Body of pancreas (tissue), 4 donors: ENCODE results near the gene LDB1. TPM values are rescaled to one million over a fixed set of nuclear protein-coding genes. Genes with fewer than 3 reads are reported as not detected.

Experiments used
- ATAC-seq: fragments of 150-250 bp; one replicate; pipeline ENCODE4 v1.9.1; 2016
- DNase-seq, 4 donors: peaks; one replicate each; pipeline ENCODE4 v3.0.0-alpha.2; 2019
- H3K27ac ChIP-seq, 4 donors: fragments of 200-600 bp; sonication (generic); 1 replicate in 3 of 4; 2 replicates in 1 of 4; pipeline versions ENCODE4 v1.5.1 to v1.6.1; 2016 to 2019; ENCODE audit warnings: mild to moderate bottlenecking in 1 of 4, mixed read lengths in 1 of 4, moderate library complexity in 1 of 4
- H3K27me3 ChIP-seq, 2 donors: fragments of 200-600 bp; sonication (generic); one replicate each; pipeline ENCODE4 v1.6.0; 2016; ENCODE audit warnings: mild to moderate bottlenecking in 1 of 2
- H3K36me3 ChIP-seq, 2 donors: fragments of 200-600 bp; sonication (generic); replicated peaks in 1 of 2; 2 replicates each; pipeline ENCODE4 v1.5.1; 2016; ENCODE audit warnings: low read depth in 2 of 2; ENCODE audit not compliant: insufficient read depth in 1 of 2
- H3K4me1 ChIP-seq: fragments of 200-600 bp; sonication (generic); one replicate; pipeline ENCODE4 v1.6.0; 2016
- H3K4me3 ChIP-seq, 2 donors: fragments of 200-600 bp; sonication (generic); 1 replicate in 1 of 2; 2 replicates in 1 of 2; pipeline ENCODE4 v1.5.1; 2016 to 2019
- H3K9me3 ChIP-seq, 3 donors: fragments of 200-600 bp; sonication (generic); 1 replicate in 2 of 3; 2 replicates in 1 of 3; pipeline ENCODE4 v1.5.1; 2016
- POLR2A ChIP-seq, 3 donors: fragments of 450-650 bp; IDR thresholded peaks; one replicate each; pipeline ENCODE4 v1.6.1; 2016; ENCODE audit warnings: antibody characterized with exemption in 3 of 3, mild to moderate bottlenecking in 2 of 3
- whole genome bisulfite sequencing, 2 donors: methylation state at CpG; one replicate each; pipeline ENCODE4 v1.1.5; 2017; 5-methylcytosine and 5-hydroxymethylcytosine counted together
- intact Hi-C: fragments of 100-400 bp; cut with DNase I; formaldehyde crosslinking; loops from one replicate; pipeline ENCODE4 v1.15.1; 2023
- total RNA-seq, 2 donors: library from RNA; depleted of rRNA; stranded (reverse); fragments of >200 nt; gene quantifications; one replicate each; pipeline ENCODE4 v1.1.0, GENCODE V29; 2016
- TF ChIP-seq, protein P1 (sequence below), 7 experiments: fragments of 450-650 bp in 4 of 7; fragments of 200-600 bp in 3 of 7; sonication (generic) in 3 of 7; IDR thresholded peaks; one replicate each; pipeline ENCODE4 v1.5.1; 2016 to 2019; ENCODE audit warnings: antibody characterized with exemption in 7 of 7

LDB1 gene
- total RNA-seq, 2 donors from 2014 or later: 17.1 to 24.4 TPM

DNA sequence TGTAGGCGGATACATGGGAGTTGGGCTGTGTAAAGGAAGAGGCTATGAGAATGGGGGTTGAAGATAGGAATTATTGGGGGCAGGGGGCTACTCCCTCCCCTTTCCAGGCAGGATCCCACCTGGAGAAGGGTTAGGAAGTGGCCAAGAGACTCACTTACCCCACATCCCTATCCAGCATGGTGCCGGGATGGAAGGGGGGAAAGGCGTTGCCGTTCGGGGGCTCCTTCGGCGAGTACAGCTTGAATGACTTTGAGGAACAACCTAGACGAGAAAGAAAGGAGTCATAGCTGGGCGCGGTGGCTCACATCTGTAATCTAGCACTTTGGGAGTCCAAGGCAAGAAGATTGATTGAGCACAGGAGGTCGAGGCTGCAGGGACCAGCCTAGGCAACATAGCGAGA, 8.9 kb downstream of the LDB1 start:
- TF ChIP-seq, protein P1, sequence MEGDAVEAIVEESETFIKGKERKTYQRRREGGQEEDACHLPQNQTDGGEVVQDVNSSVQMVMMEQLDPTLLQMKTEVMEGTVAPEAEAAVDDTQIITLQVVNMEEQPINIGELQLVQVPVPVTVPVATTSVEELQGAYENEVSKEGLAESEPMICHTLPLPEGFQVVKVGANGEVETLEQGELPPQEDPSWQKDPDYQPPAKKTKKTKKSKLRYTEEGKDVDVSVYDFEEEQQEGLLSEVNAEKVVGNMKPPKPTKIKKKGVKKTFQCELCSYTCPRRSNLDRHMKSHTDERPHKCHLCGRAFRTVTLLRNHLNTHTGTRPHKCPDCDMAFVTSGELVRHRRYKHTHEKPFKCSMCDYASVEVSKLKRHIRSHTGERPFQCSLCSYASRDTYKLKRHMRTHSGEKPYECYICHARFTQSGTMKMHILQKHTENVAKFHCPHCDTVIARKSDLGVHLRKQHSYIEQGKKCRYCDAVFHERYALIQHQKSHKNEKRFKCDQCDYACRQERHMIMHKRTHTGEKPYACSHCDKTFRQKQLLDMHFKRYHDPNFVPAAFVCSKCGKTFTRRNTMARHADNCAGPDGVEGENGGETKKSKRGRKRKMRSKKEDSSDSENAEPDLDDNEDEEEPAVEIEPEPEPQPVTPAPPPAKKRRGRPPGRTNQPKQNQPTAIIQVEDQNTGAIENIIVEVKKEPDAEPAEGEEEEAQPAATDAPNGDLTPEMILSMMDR (IDR thresholded peaks at IDR 0.05): no peak
- TF ChIP-seq POLR2A (IDR thresholded peaks at IDR 0.05): no peak
- Histone ChIP-seq H3K4me1 (peaks cover 33% of the 10 kb centered on the region), H3K36me3 (peaks cover 10 to 29% of the 10 kb centered on the region in 2 donors), H3K27ac (no peak overlapping the region), H3K4me3 (no peak overlapping the region), H3K9me3 (no peaks in the 10 kb centered on the region), H3K27me3 (no peaks in the 10 kb centered on the region)
- ATAC-seq (no peak), DNase-seq (no peak)
- 93 to 95% methylated on average over 12 of the region's 12 CpGs for WGBS, 2 donors
- intact Hi-C loops: no loop called here

DNA sequence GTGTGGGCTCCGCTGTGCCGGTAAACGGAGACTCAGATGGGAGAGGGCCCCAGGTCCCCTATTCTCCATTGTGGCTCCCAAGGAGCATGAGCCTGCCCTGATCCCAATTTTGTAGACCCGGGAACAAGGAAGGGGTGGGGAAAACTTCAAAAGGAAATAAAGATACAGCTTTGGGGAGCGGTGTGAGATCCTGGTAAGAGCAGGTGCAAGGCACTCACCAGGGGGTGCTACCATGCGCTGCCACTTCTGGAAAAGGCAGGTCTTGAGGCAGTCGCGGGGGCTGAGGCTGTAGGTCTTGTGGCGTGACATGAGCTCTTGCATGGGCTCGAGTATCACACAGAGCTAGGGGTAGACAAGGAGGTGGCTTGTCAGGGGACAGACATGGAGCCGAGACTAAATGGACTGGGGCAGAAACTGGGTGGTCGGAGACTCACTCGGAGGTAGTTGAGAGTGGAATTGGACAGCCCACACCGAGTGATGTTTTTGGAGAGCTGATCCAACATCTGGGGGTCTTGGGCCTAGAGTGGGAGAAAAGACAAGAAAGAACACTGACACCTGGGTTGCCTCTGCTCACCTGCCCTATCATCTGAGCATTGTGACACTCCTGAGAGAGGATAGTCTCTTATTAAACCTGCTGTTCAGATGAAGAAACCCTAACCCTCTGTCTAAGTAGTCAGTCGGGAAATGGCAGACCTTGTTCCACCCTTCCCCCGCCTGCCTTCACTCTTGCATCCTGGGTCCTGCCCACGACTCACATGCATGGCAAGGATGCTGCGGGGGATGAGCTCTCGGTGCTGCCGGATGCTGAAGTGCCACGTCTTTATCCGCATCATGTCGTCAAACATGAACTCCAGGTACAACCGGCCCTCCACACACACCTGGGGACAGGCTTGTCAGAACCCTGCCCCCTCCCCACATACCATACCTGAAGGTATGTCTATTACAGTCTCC, 10.7 kb downstream of the LDB1 start:
- H3K4me1 ChIP-seq: peaks cover 19% of the 10 kb centered on the region
- DNase-seq (no peak), ATAC-seq (no peak)

DNA sequence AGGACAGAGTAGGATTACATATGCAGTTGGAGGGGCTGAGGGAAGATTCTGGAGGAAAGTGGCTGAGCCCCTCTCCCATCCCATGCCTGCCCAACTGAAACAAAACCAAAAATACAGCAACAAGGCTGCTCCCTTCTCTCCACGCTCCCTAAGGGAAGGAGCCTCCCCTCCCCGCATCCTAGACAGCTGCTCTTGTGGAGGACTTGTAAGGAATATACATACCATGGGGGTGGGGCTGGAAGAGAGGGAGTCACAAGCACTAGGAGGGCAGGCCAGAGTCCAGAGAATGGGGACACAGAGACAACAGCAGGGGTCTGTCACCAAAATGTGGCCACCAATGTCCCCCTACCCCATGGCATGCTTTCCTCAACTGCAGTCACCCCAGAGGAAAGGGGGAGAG, 13.2 kb downstream of the LDB1 start:
- Histone ChIP-seq H3K36me3 (peaks cover 10 to 29% of the 10 kb centered on the region in 2 donors), H3K4me1 (no peaks in the 10 kb centered on the region), H3K4me3 (no peak overlapping the region), H3K27ac (no peak overlapping the region), H3K9me3 (no peaks in the 10 kb centered on the region), H3K27me3 (no peaks in the 10 kb centered on the region)
- ATAC-seq (no peak), DNase-seq (no peak)
- intact Hi-C loops: no loop called here
- 84 to 94% methylated on average over 2 of the region's 2 CpGs for WGBS, 2 donors
- TF ChIP-seq, protein P1 (IDR thresholded peaks at IDR 0.05): no peak
- TF ChIP-seq POLR2A (IDR thresholded peaks at IDR 0.05): no peak

More for the DNA sequence above, 10.7 kb downstream of the LDB1 start:
- Histone ChIP-seq H3K27me3 (no peaks in the 10 kb centered on the region), H3K27ac (no peak overlapping the region), H3K36me3 (peaks cover 10 to 29% of the 10 kb centered on the region in 2 donors), H3K9me3 (no peaks in the 10 kb centered on the region), H3K4me3 (no peak overlapping the region)
- TF ChIP-seq, protein P1 (IDR thresholded peaks at IDR 0.05): no peak
- no peak for TF ChIP-seq POLR2A (IDR thresholded peaks at IDR 0.05)
- 89 to 90% methylated on average over 23 to 24 of the region's 24 CpGs for WGBS, 2 donors
- intact Hi-C loops: no loop called here

- WGBS, 2 donors: 81 to 88% methylated on average over 1 of the region's 1 CpG
- DNase-seq (no peak), ATAC-seq (no peak)
- H3K4me1 ChIP-seq: no peaks in the 10 kb centered on the region
- no peak overlapping the region for H3K4me3 ChIP-seq
- intact Hi-C loops: no loop called here
- TF ChIP-seq, protein P1 (IDR thresholded peaks at IDR 0.05): no peak
- no peaks in the 10 kb centered on the region for H3K36me3 ChIP-seq
- no peaks in the 10 kb centered on the region for H3K27me3 ChIP-seq
- H3K27ac ChIP-seq: no peak overlapping the region
- no peaks in the 10 kb centered on the region for H3K9me3 ChIP-seq
Observed at GRCh38 chr10:102102421-102102820, 17.7 kb downstream of the LDB1 start.
